Activated CD4-positive, alpha-beta T cell treated with anti-CD3 and anti-CD28 coated beads, Interleukin-2, amount 50 U/mL, for 1 hour (primary cell): ENCODE data around the gene FOXN1.

ENCODE experiments used
- DNase-seq: peaks from one replicate; pipeline ENCODE4 v3.0.0-alpha.2; 2020

Gene FOXN1

GRCh38 chr17:28576758-28577465 lies 70.8 kb downstream of the FOXN1 start, which contains the start of gene ALDOC:
TSS of gene ALDOC (minus strand) at chr17:28576895. CDS start at chr17:28575532, 1,363 bp downstream.
- peak; percentile 98 for DNase-seq

DNA sequence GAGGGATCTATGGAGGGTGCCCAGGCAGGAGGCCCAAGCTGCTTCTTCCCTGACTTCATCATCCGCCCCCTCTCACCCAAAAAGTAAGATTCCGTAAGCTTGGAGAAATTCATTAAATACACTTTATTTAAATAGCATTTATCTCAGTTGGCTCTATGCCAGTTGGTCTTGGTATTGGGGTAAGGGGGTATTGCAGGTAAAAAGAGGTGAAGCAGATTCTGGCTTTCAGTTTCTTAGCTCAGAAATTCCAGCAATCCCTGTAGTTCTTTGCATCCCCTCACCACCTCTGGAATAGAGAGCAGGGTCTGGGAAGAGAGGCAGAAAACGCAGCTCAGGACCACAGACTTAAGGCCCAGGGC lies 71.3 kb downstream of the FOXN1 start:
- DNase-seq: no peak

- no peak for DNase-seq
Observed at GRCh38 chr17:28578246-28579195, 72.4 kb downstream of the FOXN1 start.

DNA sequence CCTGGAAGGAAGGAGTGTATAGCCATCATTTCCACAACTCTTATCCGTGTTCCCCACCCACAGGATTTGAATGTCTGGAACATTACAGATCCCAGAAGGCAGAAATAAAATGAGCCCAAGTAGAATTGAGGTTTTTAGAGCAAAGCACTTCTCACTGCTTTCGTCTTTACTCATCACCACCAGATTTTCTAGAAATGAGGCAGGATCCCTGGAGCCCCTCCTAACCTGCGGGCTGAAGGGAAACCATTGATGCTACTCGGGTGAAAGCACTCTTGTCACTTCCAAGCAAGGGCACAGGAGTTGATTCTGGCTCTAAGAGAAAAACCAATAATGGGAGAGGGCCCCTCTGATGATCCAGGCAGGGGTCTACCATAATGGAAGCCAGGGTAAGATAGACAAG lies 73.4 kb downstream of the FOXN1 start:
- DNase-seq: no peak

DNA sequence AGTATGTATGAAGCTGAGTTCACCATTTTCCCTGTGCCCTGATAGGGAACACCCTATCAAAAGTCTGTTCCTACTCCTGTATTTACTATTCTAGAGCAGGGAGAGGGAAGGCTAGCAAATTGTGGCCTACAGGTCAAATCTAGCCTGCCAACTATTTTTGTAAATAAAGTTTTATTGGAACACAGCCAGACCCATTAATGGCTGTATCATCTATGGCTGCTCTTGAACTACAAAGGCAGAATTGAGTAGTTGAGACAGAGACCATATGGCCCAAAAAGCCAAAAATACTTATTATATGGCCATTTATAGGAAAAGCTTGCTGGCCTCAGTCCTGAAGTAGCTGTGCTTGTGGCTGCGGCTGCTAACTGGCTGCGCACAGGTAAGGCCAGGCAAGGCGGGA lies 74.8 kb downstream of the FOXN1 start:
- no peak for DNase-seq

GRCh38 chr17:28582513-28582912 lies 76.4 kb downstream of the FOXN1 start:
- no peak for DNase-seq

- DNase-seq: no peak
Observed at GRCh38 chr17:28584434-28584833, 78.3 kb downstream of the FOXN1 start.

DNA sequence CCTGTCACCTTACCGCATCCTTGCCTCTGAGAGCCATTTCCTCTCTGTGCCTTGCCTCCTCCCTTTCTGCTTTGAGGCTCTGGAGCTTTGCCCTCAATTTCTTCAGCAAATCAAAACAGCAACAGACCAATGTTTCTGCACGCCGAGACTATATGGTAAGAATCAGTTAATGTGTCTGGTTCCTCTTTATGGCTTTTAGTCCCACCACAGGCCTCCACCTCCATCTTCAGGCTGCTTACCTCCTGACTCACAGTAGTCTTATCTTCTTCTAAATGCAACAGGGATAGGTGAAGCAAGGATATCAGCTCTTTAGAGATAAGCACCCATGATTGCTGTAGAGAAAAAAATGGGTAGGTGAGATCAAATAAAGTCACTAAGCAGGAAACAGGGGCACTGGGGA lies 79.7 kb downstream of the FOXN1 start:
- DNase-seq: no peak
